ENCODE data around the gene SPIRE2. TPM values are rescaled to one million over a fixed set of nuclear protein-coding genes. Genes with fewer than 3 reads are reported as not detected.

SPIRE2 gene
- total and polyA plus RNA-seq, 2 of the 4 experiments (the other 2 are of a cell fraction): 0.72 to 1.9 TPM

- no peak overlapping the region for H3K4me3 ChIP-seq (ENCODE audit: insufficient read depth, low read depth, low read length)
- no peak for ATAC-seq (ENCODE audit: low read depth)
- H3K79me1 ChIP-seq (ENCODE audit: low read depth in 1 of 2, low read length in 2 of 2): peaks cover 3 to 5% of the 10 kb centered on the region in 2 experiments; a peak in 2 of 4 replicates
- no peak overlapping the region for H2BK5ac ChIP-seq (ENCODE audit: low read depth, low read length, poor library complexity, severe bottlenecking)
- no peaks in the 10 kb centered on the region for H3K4me1 ChIP-seq (ENCODE audit: control insufficient read depth, insufficient read depth, low read length)
- in situ Hi-C loops (cut with MboI; ENCODE audit: low sequenced_read_pairs): no loop called here
- dilution Hi-C loops (cut with HindIII; ENCODE audit: low sequenced_read_pairs, unreplicated experiment): no loop called here
- intact Hi-C loops (cut with micrococcal nuclease): no loop called here
- no peak overlapping the region for H2BK20ac ChIP-seq (ENCODE audit: low read depth, low read length)
- H2AK5ac ChIP-seq (ENCODE audit: low read depth, low read length): no peak overlapping the region
- H2AFZ ChIP-seq (replicated peaks; ENCODE audit: low read length, poor library complexity): no peak overlapping the region
- H4K91ac ChIP-seq (ENCODE audit: insufficient read depth, low read depth, low read length): no peak overlapping the region
- no peaks in the 10 kb centered on the region for H3K27me3 ChIP-seq (ENCODE audit: control insufficient read depth, insufficient read depth, low read length)
- H3K9me3 ChIP-seq (ENCODE audit: control insufficient read depth, insufficient read depth, low read length): no peaks in the 10 kb centered on the region
- BruUV-seq (replicated peaks): no TSS peak
- no peaks in the 10 kb centered on the region for H4K20me1 ChIP-seq (ENCODE audit: insufficient read depth, low read length)
- 86% methylated on average over 2 of the region's 7 CpGs; no CpG with 5 or more reads in 1 of the 2 experiments for WGBS, 2 experiments (ENCODE audit: extremely low coverage in 2 of 2, insufficient read length in 1 of 2)
- no peak overlapping the region for H3K23ac ChIP-seq (ENCODE audit: low read depth, low read length)
- H2BK120ac ChIP-seq (ENCODE audit: low read depth, low read length): no peak overlapping the region
- ChIA-PET POLR2A (ENCODE audit: unreplicated experiment) (no interaction called here), CTCF (no interaction called here)
- no peak overlapping the region for H3K27ac ChIP-seq (ENCODE audit: insufficient read depth, low read length)
- H3K4ac ChIP-seq (ENCODE audit: low read depth, low read length): no peak overlapping the region
- no peak overlapping the region for H3K14ac ChIP-seq (replicated peaks; ENCODE audit: low read depth, low read length)
- no peak for DNase-seq
- no peak overlapping the region for H4K8ac ChIP-seq (ENCODE audit: low read depth in 2 of 2, low read length in 2 of 2)
- H3K56ac ChIP-seq (ENCODE audit: extremely low read depth, insufficient read depth, low read length): no peak overlapping the region
- no peak overlapping the region for H3K4me2 ChIP-seq (ENCODE audit: low read depth, low read length)
- H3K9ac ChIP-seq (ENCODE audit: low read depth, low read length): no peak overlapping the region
- no peak overlapping the region for H4K5ac ChIP-seq (ENCODE audit: low read depth, low read length)
- H3K36me3 ChIP-seq (ENCODE audit: control insufficient read depth, insufficient read depth, low read length): peaks cover 31% of the 10 kb centered on the region
- H3K18ac ChIP-seq (ENCODE audit: low read depth, low read length): no peak overlapping the region
- no peaks in the 10 kb centered on the region for H3K9me1 ChIP-seq (ENCODE audit: insufficient read depth, low read length)
- H2AK9ac ChIP-seq (replicated peaks; ENCODE audit: low read depth, low read length, poor library complexity): no peak overlapping the region
- no peak overlapping the region for H2BK15ac ChIP-seq (ENCODE audit: low read depth, low read length)
- TF ChIP-seq NFE2L2 (IDR thresholded peaks at IDR 0.05; ENCODE audit: low read depth, low read length) (no peak), BHLHE40 (IDR thresholded peaks at IDR 0.05; ENCODE audit: low read depth, low read length) (no peak), ELK1 (IDR thresholded peaks at IDR 0.05; ENCODE audit: borderline replicate concordance, low read depth, low read length) (no peak), CTCF (conservative IDR thresholded peaks at IDR 0.05; ENCODE audit: low read depth, low read length) (no peak), POLR2A (IDR thresholded peaks at IDR 0.05; ENCODE audit: low read depth, low read length) (no peak), CHD1 (IDR thresholded peaks at IDR 0.05; ENCODE audit: low read depth, low read length) (no peak), USF2 (IDR thresholded peaks at IDR 0.05; ENCODE audit: low read depth, low read length) (no peak), CEBPB (IDR thresholded peaks at IDR 0.05; ENCODE audit: low read depth, low read length) (no peak), MAFK (IDR thresholded peaks at IDR 0.05; ENCODE audit: low read depth, low read length) (no peak), RAD21 (IDR thresholded peaks at IDR 0.05; ENCODE audit: low read length) (no peak), RFX5 (IDR thresholded peaks at IDR 0.05; ENCODE audit: low read depth, low read length) (no peak), RCOR1 (IDR thresholded peaks at IDR 0.05; ENCODE audit: insufficient replicate concordance, low read length) (no peak), SMC3 (IDR thresholded peaks at IDR 0.05; ENCODE audit: low read depth, low read length) (no peak)
Observed at GRCh38 chr16:89784406-89784805, 43.9 kb upstream of the SPIRE2 start.

Measured in IMR-90 (cell line).